ENCODE data around the gene CD300C. TPM values are rescaled to one million over a fixed set of nuclear protein-coding genes. Genes with fewer than 3 reads are reported as not detected.

Gene CD300C
- polyA plus RNA-seq, 1 experiment = 0.05 TPM

DNA sequence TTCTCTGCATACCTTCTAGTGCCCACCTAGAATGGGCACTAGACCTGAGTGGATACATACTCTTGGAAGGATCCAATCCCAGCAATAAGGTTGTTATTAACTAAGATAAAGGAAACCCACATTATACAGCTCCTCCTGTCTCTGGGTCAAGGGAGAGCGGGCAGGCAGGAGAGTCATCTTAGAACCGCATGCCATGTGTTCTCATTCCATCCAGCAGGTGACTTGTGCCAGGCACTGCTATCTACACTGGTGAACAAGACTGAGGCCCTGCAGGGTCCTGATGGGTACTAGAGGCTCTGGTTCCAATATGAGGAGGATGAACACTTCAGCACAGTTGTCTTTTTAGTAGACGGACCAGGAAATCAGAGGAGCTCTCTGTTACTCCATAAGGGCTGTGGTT, 27.3 kb upstream of the CD300C start:
- Histone ChIP-seq H3K36me3 (ENCODE audit: control insufficient read depth, insufficient read depth, low read length) (no peaks in the 10 kb centered on the region), H3K27me3 (ENCODE audit: control insufficient read depth, insufficient read depth, low read length) (no peaks in the 10 kb centered on the region), H3K4me3 (ENCODE audit: low read depth, low read length) (no peak overlapping the region)
- POLR2A ChIA-PET = no interaction called here
- no peak for DNase-seq (ENCODE audit: low read depth)
- TF ChIP-seq, protein P1, sequence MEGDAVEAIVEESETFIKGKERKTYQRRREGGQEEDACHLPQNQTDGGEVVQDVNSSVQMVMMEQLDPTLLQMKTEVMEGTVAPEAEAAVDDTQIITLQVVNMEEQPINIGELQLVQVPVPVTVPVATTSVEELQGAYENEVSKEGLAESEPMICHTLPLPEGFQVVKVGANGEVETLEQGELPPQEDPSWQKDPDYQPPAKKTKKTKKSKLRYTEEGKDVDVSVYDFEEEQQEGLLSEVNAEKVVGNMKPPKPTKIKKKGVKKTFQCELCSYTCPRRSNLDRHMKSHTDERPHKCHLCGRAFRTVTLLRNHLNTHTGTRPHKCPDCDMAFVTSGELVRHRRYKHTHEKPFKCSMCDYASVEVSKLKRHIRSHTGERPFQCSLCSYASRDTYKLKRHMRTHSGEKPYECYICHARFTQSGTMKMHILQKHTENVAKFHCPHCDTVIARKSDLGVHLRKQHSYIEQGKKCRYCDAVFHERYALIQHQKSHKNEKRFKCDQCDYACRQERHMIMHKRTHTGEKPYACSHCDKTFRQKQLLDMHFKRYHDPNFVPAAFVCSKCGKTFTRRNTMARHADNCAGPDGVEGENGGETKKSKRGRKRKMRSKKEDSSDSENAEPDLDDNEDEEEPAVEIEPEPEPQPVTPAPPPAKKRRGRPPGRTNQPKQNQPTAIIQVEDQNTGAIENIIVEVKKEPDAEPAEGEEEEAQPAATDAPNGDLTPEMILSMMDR (IDR thresholded peaks at IDR 0.05; ENCODE audit: insufficient read depth, low read depth, low read length) = no peak
- CTCF ChIA-PET = interaction anchor here (0.6 kb wide), 1 partner anchor 80 kb away, joined by 3 read pairs; no protein-coding TSS in a partner anchor

DNA sequence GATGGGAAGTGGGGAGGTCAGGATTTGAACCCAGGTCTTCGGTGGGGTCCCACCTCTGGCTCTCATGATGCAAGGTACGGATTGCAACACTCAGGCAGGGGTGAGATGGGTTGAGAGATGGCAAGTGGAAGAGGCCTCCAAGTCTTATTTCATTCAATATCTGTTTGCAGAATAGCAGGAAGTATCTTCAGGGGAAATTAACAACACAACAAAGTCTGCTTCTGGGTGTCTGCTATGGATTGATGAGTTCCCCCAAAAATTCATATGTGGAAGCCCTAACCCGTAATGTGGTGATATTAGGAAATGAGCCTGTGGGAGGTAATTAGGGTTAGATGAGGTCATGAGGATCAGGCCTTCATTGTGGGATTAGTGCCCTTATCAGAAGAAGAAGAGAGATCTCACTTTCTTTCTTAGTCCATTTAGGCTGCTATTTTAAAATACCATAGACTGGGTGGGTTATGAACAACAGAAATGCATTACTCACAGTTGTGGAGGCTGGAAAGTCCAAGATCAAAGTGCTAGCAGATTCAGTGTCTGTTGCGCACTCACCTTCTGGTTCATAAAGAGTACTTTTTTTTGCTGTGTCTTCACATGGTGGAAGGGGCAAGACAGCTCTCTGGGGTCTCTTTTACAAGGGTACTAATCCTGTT, 25.8 kb upstream of the CD300C start:
- CTCF ChIA-PET = no interaction called here
- TF ChIP-seq, protein P1 (IDR thresholded peaks at IDR 0.05; ENCODE audit: insufficient read depth, low read depth, low read length) = no peak

DNA sequence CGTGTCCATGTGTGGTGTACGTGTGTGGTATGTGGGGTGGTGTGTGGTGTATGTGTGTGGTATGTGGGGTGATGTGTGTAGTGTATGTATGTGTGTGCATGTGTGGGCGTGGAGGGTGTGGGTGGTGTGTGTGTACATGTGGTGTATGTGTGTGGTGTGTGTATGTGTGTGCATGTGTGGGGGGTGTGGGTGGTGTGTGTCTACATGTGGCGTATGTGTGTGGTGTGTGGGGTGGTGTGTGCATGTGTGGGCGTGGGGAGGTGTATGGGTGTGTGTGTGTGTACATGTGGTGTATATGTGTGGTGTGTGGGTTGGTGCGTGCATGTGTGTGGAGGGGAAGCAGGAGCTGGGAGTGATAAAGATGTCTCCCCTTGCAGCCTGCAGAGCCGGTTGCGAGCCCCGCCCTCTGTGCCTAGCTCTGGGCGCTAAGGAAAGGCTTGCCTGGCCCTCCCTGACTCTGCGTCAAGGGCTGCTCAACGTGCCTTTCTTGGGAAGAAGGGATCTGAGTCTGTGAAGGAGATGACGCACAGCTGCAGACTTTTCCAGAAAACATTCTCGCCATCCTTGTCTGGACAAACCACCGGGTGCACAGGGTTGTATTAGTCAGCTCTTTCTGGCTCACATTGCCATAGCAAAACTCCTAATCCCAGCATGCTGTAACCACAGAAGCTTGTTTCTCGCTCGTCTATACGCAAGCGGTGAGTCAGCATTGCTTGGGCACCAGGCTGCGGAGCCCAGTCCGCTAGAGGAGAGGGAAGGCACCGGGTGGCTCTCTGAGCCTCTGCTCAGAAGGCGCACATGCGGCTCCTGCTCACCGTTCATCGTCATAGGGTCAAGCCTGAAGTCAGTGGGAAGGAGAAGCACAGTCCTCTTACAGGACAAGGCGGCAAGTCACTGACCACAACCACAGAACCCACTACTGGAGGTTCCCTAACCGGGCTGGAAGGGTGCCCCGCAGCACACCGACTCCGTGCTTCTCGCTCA, 23.4 kb upstream of the CD300C start:
- POLR2A ChIA-PET = no interaction called here
- CTCF ChIA-PET = no interaction called here
- Histone ChIP-seq H3K36me3 (ENCODE audit: control insufficient read depth, insufficient read depth, low read length) (no peaks in the 10 kb centered on the region), H3K27me3 (ENCODE audit: control insufficient read depth, insufficient read depth, low read length) (no peaks in the 10 kb centered on the region), H3K4me3 (ENCODE audit: low read depth, low read length) (no peak overlapping the region)
- peak; percentile 35 for DNase-seq (ENCODE audit: low read depth)
- TF ChIP-seq, protein P1 (IDR thresholded peaks at IDR 0.05; ENCODE audit: insufficient read depth, low read depth, low read length) = no peak

More for the DNA sequence above, 25.8 kb upstream of the CD300C start:
- H3K36me3 ChIP-seq (ENCODE audit: control insufficient read depth, insufficient read depth, low read length) = no peaks in the 10 kb centered on the region
- POLR2A ChIA-PET = no interaction called here
- no peaks in the 10 kb centered on the region for H3K27me3 ChIP-seq (ENCODE audit: control insufficient read depth, insufficient read depth, low read length)
- H3K4me3 ChIP-seq (ENCODE audit: low read depth, low read length) = no peak overlapping the region
- DNase-seq (ENCODE audit: low read depth) = no peak

DNA sequence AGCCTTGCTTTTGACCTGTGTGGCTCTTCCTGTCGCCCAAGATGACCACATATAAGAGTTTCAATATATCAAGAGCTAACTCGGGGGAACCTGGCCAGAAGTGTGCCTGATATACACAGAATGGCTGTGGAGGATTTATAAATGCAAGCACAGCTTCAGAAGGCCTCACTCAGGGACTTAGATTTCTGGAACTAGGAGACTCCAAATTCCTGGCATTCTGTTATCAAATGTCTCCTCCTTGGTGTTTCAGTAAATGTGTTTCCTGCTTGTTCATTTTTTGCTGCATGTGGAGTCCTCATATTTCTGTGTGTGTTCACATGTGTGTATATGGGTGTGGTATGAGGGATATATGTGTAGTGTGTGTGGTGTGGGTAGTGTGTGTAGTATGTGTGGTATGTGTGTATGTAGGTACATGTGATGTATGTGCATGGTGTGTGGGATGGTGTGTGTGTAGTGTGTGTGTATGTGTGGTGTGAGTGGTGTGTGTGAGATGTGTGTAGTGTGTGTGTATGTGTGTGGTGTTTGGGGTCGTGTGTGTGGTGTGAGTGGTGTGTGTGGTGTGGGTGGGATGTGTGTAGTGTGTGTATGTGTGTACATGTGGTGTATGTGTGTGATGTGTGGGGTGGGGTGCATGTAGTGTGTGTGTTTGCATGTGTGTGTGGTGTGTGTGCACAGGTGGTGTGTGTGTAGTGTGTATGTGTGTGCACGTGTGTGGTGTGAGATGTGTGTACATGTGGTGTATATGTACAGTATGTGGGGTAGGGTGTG, 22.4 kb upstream of the CD300C start:
- ChIA-PET POLR2A (no interaction called here), CTCF (no interaction called here)
- Histone ChIP-seq H3K27me3 (ENCODE audit: control insufficient read depth, insufficient read depth, low read length) (no peaks in the 10 kb centered on the region), H3K36me3 (ENCODE audit: control insufficient read depth, insufficient read depth, low read length) (no peaks in the 10 kb centered on the region), H3K4me3 (ENCODE audit: low read depth, low read length) (no peak overlapping the region)
- TF ChIP-seq, protein P1 (IDR thresholded peaks at IDR 0.05; ENCODE audit: insufficient read depth, low read depth, low read length) = no peak
- DNase-seq (ENCODE audit: low read depth) = no peak

DNA sequence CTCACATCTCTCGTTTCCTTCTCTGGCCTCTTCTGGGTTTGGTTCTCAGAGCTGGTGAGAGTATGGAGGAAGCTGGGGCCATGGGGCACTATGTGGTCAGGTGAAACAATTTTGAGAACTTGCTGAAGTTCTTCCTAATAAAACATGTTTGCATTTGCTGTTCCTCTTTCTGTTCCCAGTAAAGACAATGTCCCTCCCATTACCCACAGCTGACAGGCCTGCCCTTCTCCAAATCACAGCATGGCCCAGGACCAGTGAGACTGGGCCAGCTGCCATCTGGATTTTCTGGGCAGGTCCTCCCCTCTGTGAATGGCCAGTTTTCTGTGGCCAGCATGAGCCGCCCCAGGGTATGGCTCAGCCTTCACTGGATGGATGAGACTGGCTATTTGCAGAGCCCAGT, 21.5 kb upstream of the CD300C start, which contains the start of gene CD300H:
CD300H (minus strand) TSS at position 113 of the 400 bp plus-strand sequence.
- Histone ChIP-seq H3K36me3 (ENCODE audit: control insufficient read depth, insufficient read depth, low read length) (no peaks in the 10 kb centered on the region), H3K4me3 (ENCODE audit: low read depth, low read length) (no peak within 1 kb of the TSS), H3K27me3 (ENCODE audit: control insufficient read depth, insufficient read depth, low read length) (no peaks in the 10 kb centered on the region)
- POLR2A ChIA-PET = no interaction called here
- CTCF ChIA-PET = no interaction called here
- no peak for DNase-seq (ENCODE audit: low read depth)
- TF ChIP-seq, protein P1 (IDR thresholded peaks at IDR 0.05; ENCODE audit: insufficient read depth, low read depth, low read length) = no peak
